HEK293T (cell line): ENCODE measurements around the gene GPR18.

Experiments
- ARNT ChIP-seq: fragments of 450-650 bp; IDR thresholded peaks from 2 replicates; pipeline ENCODE4 v1.6.1; 2017; ENCODE audit warnings: mild to moderate bottlenecking
- BHLHE40 ChIP-seq: fragments of 450-650 bp; IDR thresholded peaks from 2 replicates; pipeline ENCODE4 v1.6.1; 2016; ENCODE audit warnings: mild to moderate bottlenecking, moderate library complexity, borderline replicate concordance
- ELF4 ChIP-seq: fragments of 450-650 bp; IDR thresholded peaks from 2 replicates; pipeline ENCODE4 v1.6.1; 2017; ENCODE audit warnings: antibody characterized with exemption
- FOXA1 ChIP-seq: fragments of 450-650 bp; IDR thresholded peaks from 2 replicates; pipeline ENCODE4 v1.6.1; 2016; ENCODE audit warnings: mild to moderate bottlenecking
- FOXK2 ChIP-seq: fragments of 450-650 bp; IDR thresholded peaks from 2 replicates; pipeline ENCODE4 v1.6.1; 2016; ENCODE audit warnings: mild to moderate bottlenecking
- L3MBTL2 ChIP-seq: fragments of 450-650 bp; conservative IDR thresholded peaks from 2 replicates; pipeline ENCODE4 v1.6.1; 2016; ENCODE audit warnings: mild to moderate bottlenecking
- SUZ12 ChIP-seq: fragments of 450-650 bp; IDR thresholded peaks from 2 replicates; pipeline ENCODE4 v1.6.1; 2016; ENCODE audit warnings: mild to moderate bottlenecking
- TF ChIP-seq, protein P1 (sequence below): fragments of 450-650 bp; IDR thresholded peaks from 2 replicates; pipeline ENCODE4 v1.6.1; 2016

DNA sequence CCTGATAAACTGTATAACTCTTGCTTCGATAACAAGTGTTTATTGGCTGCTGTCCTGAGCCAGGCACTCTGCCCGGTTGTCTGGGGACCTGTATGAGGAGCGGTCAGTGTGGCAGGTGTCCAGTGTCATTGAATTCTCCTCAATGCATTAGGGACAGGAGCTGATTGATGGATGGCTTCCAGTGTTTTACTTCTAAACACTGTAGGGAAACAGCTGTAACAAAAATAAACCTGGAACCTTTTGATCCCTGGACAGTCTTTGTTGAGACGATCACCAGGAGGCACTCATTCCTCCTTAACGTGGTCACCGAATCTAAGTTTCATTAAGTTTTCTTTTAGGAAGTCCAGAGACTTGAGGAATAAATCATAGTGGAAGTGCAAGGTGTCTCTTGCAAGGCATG lies 39.6 kb downstream of the GPR18 start:
- TF ChIP-seq L3MBTL2: no peak
- no peak for TF ChIP-seq FOXA1
- TF ChIP-seq BHLHE40: no peak
- TF ChIP-seq SUZ12: no peak
- TF ChIP-seq ELF4: no peak
- TF ChIP-seq FOXK2: no peak
- TF ChIP-seq ARNT: no peak
- TF ChIP-seq, protein P1, sequence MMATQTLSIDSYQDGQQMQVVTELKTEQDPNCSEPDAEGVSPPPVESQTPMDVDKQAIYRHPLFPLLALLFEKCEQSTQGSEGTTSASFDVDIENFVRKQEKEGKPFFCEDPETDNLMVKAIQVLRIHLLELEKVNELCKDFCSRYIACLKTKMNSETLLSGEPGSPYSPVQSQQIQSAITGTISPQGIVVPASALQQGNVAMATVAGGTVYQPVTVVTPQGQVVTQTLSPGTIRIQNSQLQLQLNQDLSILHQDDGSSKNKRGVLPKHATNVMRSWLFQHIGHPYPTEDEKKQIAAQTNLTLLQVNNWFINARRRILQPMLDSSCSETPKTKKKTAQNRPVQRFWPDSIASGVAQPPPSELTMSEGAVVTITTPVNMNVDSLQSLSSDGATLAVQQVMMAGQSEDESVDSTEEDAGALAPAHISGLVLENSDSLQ: peak; percentile 61
